GM12891 (cell line): ENCODE data around the gene FOXO1.

Experiments used
- POLR2A ChIP-seq: IDR thresholded peaks from 2 replicates; pipeline ENCODE4 v1.6.1; 2011; ENCODE audit warnings: low read depth, low read length, control low read depth
- POLR2AphosphoS5 ChIP-seq: IDR thresholded peaks from 2 replicates; pipeline ENCODE4 v1.6.1; 2011; ENCODE audit warnings: low read depth, low read length, control low read depth
- SPI1 ChIP-seq: IDR thresholded peaks from 2 replicates; pipeline ENCODE4 v1.6.1; 2011; ENCODE audit warnings: low read depth, low read length, control low read depth

DNA sequence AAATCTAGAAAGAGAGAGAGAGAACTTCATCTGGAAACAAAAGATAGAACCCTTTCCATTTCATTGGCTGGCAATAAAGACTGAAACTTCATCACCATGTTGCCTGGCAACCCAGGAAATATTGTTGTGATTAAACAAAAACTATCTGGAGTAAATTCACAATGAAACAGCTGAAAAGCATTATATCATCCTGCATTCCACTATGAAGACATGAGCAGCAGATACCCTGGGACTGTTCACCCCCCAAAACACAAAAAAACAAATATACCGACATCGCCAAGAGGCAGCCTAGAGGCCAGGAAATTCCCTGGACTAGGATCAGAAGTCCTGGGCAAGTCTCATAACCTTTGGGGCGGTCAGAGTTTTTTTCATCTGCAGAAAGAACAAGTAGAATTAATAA lies 158.3 kb downstream of the FOXO1 start:
- TF ChIP-seq POLR2A (no peak), SPI1 (no peak), POLR2AphosphoS5 (no peak)
